Measurements from ENCODE around the gene CEP131.

The CEP131 gene

DNA sequence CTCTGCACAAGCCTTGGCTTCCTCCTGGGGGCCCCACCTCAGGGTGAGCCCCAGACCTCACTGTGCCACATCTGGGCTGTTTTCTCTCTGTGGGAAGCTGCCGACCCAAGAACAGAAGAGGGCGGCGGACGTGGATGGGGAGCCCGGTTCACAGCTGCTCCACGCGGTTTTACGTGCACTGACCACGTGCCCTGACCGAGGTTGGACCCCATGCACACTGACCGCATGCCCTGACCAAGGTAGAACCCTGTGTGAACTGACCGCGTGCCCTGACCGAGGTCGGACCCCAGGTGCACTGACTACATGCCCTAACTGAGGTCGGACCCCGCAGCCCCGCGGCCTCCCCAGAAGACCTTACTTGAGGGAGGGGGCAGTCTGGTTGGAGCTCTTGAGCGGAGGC is 19.6 kb downstream of the CEP131 start:
- TF ChIP-seq GABPA (IDR thresholded peaks at IDR 0.05; ENCODE audit: low read depth) (no peak), POLR2AphosphoS5 (IDR thresholded peaks at IDR 0.05; ENCODE audit: low read depth) (no peak), SPI1 (IDR thresholded peaks at IDR 0.05; ENCODE audit: borderline replicate concordance, low read depth) (no peak), REST (IDR thresholded peaks at IDR 0.05; ENCODE audit: insufficient replicate concordance, low read depth) (no peak), CTCF (IDR thresholded peaks at IDR 0.05; ENCODE audit: insufficient read depth, low read length) (no peak)
- no peak overlapping the region for H3K27ac ChIP-seq (replicated peaks)
- no peak overlapping the region for H3K4me3 ChIP-seq (replicated peaks; ENCODE audit: insufficient read depth, low read length)
- no peak for DNase-seq (ENCODE audit: low read depth in 1 of 2, low spot score in 1 of 2)
- no peaks in the 10 kb centered on the region for H3K27me3 ChIP-seq (ENCODE audit: insufficient read depth, poor library complexity, severe bottlenecking)

DNA sequence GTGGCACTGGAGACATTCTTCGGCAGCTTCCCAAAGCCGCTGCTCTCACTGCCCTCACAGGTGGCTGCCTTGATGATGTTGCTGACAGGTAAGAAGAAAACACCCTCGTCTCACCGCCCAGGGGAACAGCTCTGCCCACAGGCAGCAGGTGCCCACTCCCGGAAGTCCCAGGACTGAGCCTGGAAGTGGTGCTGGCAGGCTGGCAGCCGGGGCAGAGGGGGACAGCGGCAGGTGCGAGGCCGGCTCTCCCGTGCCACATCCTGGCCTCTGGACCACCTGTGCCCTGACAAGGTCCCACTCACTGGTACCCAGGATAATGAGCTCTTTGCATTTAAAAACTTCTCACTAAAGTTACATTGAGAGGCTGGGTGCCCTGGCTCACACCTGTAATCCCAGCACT is 20.4 kb downstream of the CEP131 start:
- H3K4me3 ChIP-seq (replicated peaks; ENCODE audit: insufficient read depth, low read length), result no peak overlapping the region
- DNase-seq (ENCODE audit: low read depth in 1 of 2, low spot score in 1 of 2), result no peak
- no peak overlapping the region for H3K27ac ChIP-seq (replicated peaks)
- no peak for TF ChIP-seq POLR2AphosphoS5 (IDR thresholded peaks at IDR 0.05; ENCODE audit: low read depth)
- TF ChIP-seq SPI1 (IDR thresholded peaks at IDR 0.05; ENCODE audit: borderline replicate concordance, low read depth), result no peak
- TF ChIP-seq GABPA (IDR thresholded peaks at IDR 0.05; ENCODE audit: low read depth), result no peak
- TF ChIP-seq CTCF (IDR thresholded peaks at IDR 0.05; ENCODE audit: insufficient read depth, low read length), result no peak
- TF ChIP-seq REST (IDR thresholded peaks at IDR 0.05; ENCODE audit: insufficient replicate concordance, low read depth), result no peak
- no peaks in the 10 kb centered on the region for H3K27me3 ChIP-seq (ENCODE audit: insufficient read depth, poor library complexity, severe bottlenecking)

DNA sequence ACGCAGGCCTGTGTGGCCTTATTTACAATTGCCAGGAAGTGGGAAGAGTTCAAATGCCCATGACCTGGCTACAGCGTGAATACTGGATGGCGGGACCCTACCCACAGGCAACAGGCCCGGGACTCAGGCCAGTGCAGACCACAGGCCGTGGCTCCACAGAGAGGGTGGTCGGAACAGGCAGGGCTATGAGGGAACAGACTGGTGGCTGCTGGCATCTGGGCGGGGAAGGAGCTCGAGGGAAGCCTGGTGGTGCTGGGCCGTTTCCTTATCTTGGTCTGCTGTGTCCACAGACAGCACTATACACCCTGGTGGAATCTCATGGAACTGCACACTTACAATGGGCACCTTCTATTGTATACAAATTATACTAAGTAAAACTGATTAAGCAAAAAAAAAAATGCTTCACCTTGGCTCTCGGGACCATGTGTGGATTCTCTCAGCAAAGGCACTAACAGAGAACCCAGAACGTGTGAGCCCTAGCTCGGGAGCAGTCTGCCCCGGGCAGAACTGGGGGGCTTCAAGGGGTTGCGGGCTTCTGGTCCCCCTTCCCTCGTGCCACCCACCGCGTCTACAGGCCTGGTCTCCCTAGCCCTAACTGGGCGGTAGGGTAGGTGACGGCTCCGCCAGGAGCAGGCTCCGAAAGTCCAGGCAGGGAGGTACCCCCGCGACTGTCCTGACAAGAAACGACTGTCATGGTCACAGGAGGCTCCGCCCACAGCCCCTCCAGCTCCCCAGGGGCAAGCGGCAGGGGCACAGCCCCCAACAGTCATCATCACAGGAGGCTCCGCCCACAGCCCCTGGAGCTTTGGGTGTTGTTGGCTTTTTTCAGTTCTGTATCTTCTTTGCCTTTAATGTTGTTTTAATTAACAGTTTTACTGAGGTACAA is 21.8 kb downstream of the CEP131 start:
- Histone ChIP-seq H3K27ac (replicated peaks) (no peak overlapping the region), H3K27me3 (ENCODE audit: insufficient read depth, poor library complexity, severe bottlenecking) (no peaks in the 10 kb centered on the region), H3K4me3 (replicated peaks; ENCODE audit: insufficient read depth, low read length) (no peak overlapping the region)
- TF ChIP-seq SPI1 (IDR thresholded peaks at IDR 0.05; ENCODE audit: borderline replicate concordance, low read depth) (no peak), CTCF (IDR thresholded peaks at IDR 0.05; ENCODE audit: insufficient read depth, low read length) (peak; percentile 65)
- peak; percentile 47 to 84 for DNase-seq (ENCODE audit: low read depth in 1 of 2, low spot score in 1 of 2)

Data from HL-60 (cell line).